ENCODE measurements around the gene TBRG1.

TBRG1 gene

DNA sequence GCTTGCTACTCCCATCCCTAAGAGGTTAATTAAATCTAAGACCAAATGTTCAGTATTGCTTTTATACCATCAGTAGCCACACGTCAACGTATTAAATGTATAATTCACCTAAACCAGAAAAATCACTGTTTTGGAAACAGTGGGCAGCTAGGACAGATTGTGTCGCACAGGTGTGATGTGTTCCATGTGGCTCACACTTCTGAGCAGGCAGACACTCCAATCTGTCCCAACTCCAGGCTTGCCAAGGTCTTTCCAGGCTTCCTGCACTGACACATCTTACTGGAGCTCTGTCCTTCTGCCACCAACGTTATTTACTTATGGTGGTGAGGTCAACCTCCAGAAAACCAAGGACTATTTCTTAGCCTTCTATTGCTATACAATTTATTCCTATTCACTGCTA is 39.4 kb downstream of the TBRG1 start:
- no peaks in the 10 kb centered on the region for H3K27me3 ChIP-seq (replicated peaks; ENCODE audit: control insufficient read depth, insufficient read depth, low read length)
- no peak overlapping the region for H3K4me3 ChIP-seq (ENCODE audit: low read length)
- peaks cover 6% of the 10 kb centered on the region for H3K36me3 ChIP-seq (ENCODE audit: control insufficient read depth, insufficient read depth, low read length, severe bottlenecking)
- H3K4me1 ChIP-seq (ENCODE audit: control insufficient read depth, insufficient read depth, low read length) = no peaks in the 10 kb centered on the region
- no peaks in the 10 kb centered on the region for H3K9me3 ChIP-seq (ENCODE audit: control insufficient read depth, low read length)
- H3K9ac ChIP-seq (ENCODE audit: low read length) = no peak overlapping the region
- DNase-seq (ENCODE audit: low read depth) = no peak

DNA sequence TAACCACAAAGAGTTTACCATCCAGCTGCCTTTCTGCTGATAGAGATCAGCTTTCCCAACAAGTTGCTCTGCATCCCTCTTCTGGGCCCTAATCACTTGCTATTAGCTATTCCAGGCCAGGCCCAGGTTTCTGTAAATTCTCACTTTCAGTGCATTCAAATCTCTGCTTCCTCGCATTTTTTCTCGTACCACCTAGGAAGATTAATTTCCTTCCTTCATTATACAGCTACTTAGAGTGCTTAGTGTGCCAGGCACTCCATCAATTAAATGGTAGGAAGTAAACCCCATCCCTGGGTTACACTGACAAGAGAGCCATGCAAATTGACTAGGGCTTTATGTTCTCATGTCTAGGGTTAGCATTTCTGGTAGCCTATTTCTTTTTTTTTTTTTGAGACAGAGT is 41.2 kb downstream of the TBRG1 start:
- DNase-seq (ENCODE audit: low read depth) = no peak
- no peak overlapping the region for H3K4me3 ChIP-seq (ENCODE audit: low read length)
- no peak overlapping the region for H3K9ac ChIP-seq (ENCODE audit: low read length)

DNA sequence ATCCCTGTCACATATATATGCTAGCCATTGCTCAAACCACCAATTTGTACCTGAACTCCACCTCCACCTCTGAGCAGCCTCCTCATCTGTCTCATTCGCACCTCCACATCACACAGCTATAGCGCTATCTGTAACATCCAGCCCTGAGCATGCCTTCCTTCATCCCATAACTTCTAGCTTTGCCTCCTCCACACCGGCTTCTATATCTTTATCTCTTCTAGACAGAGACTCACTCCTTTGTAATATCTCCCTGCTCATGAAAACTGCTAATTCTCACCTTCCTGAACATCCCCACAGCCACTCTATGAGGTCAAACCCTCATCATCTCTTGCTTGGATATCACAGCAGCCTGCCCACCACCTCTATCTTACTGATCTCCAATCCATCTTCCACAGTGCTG is 44.9 kb downstream of the TBRG1 start:
- DNase-seq (ENCODE audit: low read depth) = no peak
- no peak overlapping the region for H3K4me3 ChIP-seq (ENCODE audit: low read length)
- no peak overlapping the region for H3K9ac ChIP-seq (ENCODE audit: low read length)

More for the DNA sequence above, 41.2 kb downstream of the TBRG1 start:
- Histone ChIP-seq H3K9me3 (ENCODE audit: control insufficient read depth, low read length) (no peaks in the 10 kb centered on the region), H3K36me3 (ENCODE audit: control insufficient read depth, insufficient read depth, low read length, severe bottlenecking) (peaks cover 9% of the 10 kb centered on the region), H3K4me1 (ENCODE audit: control insufficient read depth, insufficient read depth, low read length) (no peaks in the 10 kb centered on the region), H3K27me3 (replicated peaks; ENCODE audit: control insufficient read depth, insufficient read depth, low read length) (no peaks in the 10 kb centered on the region)

DNA sequence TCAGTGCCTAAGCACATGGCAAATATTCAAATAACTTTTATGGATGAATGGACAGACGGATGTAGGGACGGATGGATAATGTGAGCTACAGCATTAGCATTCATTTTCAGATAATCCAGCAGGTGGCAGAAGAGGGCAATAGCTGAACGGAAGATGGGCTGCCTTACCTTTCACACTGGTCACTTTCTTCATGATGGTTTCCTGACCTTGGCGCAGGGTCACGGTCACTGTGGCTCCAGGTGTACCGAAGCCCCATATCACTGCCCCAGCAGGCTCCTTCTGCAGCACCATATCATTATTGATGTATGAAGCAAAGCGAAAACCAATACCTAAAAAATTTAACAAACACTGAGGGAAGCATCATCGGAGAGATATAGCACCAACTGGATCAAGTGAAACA is 46.5 kb downstream of the TBRG1 start:
- Histone ChIP-seq H3K4me3 (ENCODE audit: low read length) (no peak overlapping the region), H3K9ac (ENCODE audit: low read length) (no peak overlapping the region), H3K36me3 (ENCODE audit: control insufficient read depth, insufficient read depth, low read length, severe bottlenecking) (peaks cover 6% of the 10 kb centered on the region), H3K4me1 (ENCODE audit: control insufficient read depth, insufficient read depth, low read length) (peaks cover 9% of the 10 kb centered on the region), H3K27me3 (replicated peaks; ENCODE audit: control insufficient read depth, insufficient read depth, low read length) (no peaks in the 10 kb centered on the region), H3K9me3 (ENCODE audit: control insufficient read depth, low read length) (no peaks in the 10 kb centered on the region)
- DNase-seq (ENCODE audit: low read depth) = peak; percentile 71

More for the DNA sequence above, 44.9 kb downstream of the TBRG1 start:
- peaks cover 3% of the 10 kb centered on the region for H3K4me1 ChIP-seq (ENCODE audit: control insufficient read depth, insufficient read depth, low read length)
- H3K36me3 ChIP-seq (ENCODE audit: control insufficient read depth, insufficient read depth, low read length, severe bottlenecking) = peaks cover 6% of the 10 kb centered on the region
- H3K27me3 ChIP-seq (replicated peaks; ENCODE audit: control insufficient read depth, insufficient read depth, low read length) = no peaks in the 10 kb centered on the region
- no peaks in the 10 kb centered on the region for H3K9me3 ChIP-seq (ENCODE audit: control insufficient read depth, low read length)

DNA sequence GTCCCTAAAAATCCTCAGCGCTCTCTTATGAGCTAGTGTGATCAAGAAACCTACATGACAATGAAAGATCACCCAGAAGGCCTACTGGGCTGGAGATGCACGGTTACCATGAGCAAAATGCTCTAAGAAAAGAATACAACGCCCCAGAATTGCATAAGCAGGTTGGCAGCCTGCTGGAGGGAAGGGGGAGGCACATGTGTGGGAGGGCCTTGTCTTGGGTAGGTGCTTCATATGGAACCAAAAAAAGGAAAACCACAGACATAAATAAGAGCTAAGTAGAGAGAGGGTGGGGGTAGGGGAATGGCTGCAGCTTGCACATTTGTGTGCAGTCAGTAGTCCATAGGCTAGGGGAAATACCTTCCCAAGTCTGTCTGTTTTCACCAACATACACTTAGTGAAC is 48.1 kb downstream of the TBRG1 start:
- Histone ChIP-seq H3K9ac (ENCODE audit: low read length) (no peak overlapping the region), H3K4me3 (ENCODE audit: low read length) (no peak overlapping the region), H3K4me1 (ENCODE audit: control insufficient read depth, insufficient read depth, low read length) (peaks cover 14% of the 10 kb centered on the region), H3K9me3 (ENCODE audit: control insufficient read depth, low read length) (no peaks in the 10 kb centered on the region), H3K27me3 (replicated peaks; ENCODE audit: control insufficient read depth, insufficient read depth, low read length) (no peaks in the 10 kb centered on the region), H3K36me3 (ENCODE audit: control insufficient read depth, insufficient read depth, low read length, severe bottlenecking) (peaks cover 6% of the 10 kb centered on the region)
- DNase-seq (ENCODE audit: low read depth) = no peak

DNA sequence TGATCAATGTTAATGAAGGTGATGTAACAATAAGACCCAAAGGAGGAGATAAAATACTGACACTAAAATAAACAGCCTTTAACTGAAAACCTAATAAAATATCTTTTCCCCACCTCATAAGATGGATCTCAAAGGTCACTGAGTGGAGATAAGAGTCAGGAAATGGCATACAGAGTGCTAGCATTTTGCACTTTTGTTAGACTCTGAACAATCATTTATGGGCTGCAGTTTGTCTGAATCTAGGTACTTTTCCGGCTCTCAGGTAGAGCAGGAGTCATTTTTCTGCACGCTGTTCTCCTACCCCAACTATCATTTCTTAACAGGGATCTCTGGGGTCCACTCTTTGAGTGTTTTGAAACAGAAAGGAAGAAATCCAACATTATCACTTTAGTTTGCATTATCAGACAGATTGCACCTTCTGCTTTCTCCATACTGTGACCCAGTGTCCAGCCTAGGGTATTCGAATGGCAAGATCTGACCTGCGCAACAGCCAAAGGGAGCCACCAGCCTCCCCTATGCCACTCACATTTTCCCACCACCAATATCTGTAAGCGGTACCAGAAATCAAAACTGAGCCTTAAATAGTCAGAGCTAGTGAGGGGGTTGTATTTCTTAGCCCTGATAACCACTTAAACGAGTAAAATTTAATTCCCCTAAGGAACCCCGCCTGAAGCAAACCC is 50.0 kb downstream of the TBRG1 start:
- peak overlapping the region; percentile 96 for H3K9ac ChIP-seq (ENCODE audit: low read length)
- no peaks in the 10 kb centered on the region for H3K9me3 ChIP-seq (ENCODE audit: control insufficient read depth, low read length)
- no peak for DNase-seq (ENCODE audit: low read depth)
- H3K4me3 ChIP-seq (ENCODE audit: low read length) = peak overlapping the region; percentile 84
- H3K4me1 ChIP-seq (ENCODE audit: control insufficient read depth, insufficient read depth, low read length) = peaks cover 18% of the 10 kb centered on the region
- H3K36me3 ChIP-seq (ENCODE audit: control insufficient read depth, insufficient read depth, low read length, severe bottlenecking) = no peaks in the 10 kb centered on the region
- no peaks in the 10 kb centered on the region for H3K27me3 ChIP-seq (replicated peaks; ENCODE audit: control insufficient read depth, insufficient read depth, low read length)

DNA sequence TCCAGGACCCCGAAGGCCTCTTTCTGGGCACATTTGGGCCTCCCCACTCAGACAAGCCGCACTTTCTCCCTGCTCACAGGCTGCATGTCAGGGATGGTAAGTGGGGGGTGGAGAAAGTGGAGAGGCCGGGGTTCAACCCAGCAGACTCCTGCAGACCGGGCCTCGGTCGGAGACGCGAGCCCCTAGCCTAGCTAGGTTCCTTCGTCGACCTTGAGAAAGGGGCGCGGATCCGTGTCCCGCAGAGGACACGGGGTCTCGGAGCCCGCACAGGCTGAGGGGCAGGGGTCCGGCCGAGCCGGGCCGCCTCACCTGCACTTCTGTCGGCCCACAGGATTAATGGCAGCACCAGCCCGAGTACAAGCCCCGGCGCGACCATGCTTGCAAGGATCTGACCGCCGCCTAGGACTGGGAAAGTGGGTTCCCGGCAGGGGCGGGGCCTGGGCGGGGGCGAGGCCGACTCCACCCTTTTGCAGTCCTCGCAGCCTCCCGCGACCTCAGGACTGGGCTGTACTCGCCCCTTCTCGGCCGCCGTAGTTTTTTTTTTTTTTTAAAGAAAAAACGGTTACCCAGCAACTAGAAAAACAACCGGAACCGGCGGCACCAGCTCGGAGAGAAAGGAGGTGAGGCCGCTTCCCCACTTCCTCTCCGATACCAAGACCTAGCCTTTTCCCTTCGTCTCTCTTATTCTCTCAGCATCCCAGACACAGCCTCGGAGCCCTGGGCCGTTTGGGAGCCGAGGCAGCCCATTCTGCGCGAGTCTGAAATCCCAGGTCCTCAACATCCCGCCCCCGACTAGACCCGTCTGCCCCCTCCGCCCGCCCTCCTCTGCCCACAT is 50.9 kb downstream of the TBRG1 start, which contains the start of the genes SIAE and SPA17:
Gene SIAE (minus strand): TSS at position 407 of the 835 bp plus-strand sequence. CDS start 31 bp downstream, at position 376.
Gene SPA17 (plus strand): TSS at position 572 of the 835 bp plus-strand sequence. CDS start 1,361 bp downstream, outside the sequence.
- Histone ChIP-seq H3K9ac (ENCODE audit: low read length) (peak within 1 kb of the TSS; percentile 96), H3K9me3 (ENCODE audit: control insufficient read depth, low read length) (no peaks in the 10 kb centered on the region), H3K27me3 (replicated peaks; ENCODE audit: control insufficient read depth, insufficient read depth, low read length) (no peaks in the 10 kb centered on the region), H3K4me1 (ENCODE audit: control insufficient read depth, insufficient read depth, low read length) (peaks cover 18% of the 10 kb centered on the region), H3K4me3 (ENCODE audit: low read length) (peak within 1 kb of the TSS; percentile 84), H3K36me3 (ENCODE audit: control insufficient read depth, insufficient read depth, low read length, severe bottlenecking) (no peaks in the 10 kb centered on the region)
- peak; percentile 96 for DNase-seq (ENCODE audit: low read depth)

DNA sequence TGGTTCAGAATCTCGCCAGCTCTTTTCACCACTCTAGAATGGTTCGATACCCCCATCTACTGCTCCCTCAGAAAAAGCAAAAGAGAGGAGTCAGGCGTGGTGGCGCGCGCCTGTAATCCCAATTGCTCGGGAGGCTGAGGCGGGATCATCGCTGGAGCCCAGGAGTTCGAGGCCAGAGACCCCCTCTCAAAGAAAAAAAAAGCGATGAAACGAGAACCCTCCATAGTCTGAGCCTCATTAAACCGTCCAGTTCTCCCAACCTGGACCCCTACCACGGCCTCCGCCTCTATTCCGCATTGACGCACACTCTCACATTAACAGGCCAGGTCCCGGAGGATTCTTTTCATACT is 51.5 kb downstream of the TBRG1 start:
- Histone ChIP-seq H3K9me3 (ENCODE audit: control insufficient read depth, low read length) (no peaks in the 10 kb centered on the region), H3K9ac (ENCODE audit: low read length) (peak overlapping the region; percentile 96), H3K36me3 (ENCODE audit: control insufficient read depth, insufficient read depth, low read length, severe bottlenecking) (no peaks in the 10 kb centered on the region), H3K4me3 (ENCODE audit: low read length) (peak overlapping the region; percentile 84), H3K27me3 (replicated peaks; ENCODE audit: control insufficient read depth, insufficient read depth, low read length) (no peaks in the 10 kb centered on the region), H3K4me1 (ENCODE audit: control insufficient read depth, insufficient read depth, low read length) (peaks cover 18% of the 10 kb centered on the region)
- DNase-seq (ENCODE audit: low read depth) = peak; percentile 11

DNA sequence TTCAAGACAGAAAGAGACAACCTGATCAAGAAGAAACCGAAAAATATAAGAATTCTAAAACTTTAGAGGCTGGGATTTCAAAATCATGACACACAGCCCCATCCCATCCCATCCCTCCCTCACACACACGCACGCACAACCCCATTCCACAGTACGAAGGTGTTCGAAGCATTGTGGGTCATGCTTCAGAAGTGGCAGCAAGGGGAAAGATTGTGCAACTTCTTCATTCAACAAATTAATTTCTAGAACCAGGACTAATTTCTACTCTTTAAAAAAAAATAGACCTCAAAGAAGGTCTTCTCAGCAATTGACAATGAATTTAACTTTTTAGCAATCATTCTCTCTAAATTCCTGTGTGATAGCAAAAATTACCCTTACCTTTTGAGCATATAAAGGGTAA is 51.9 kb downstream of the TBRG1 start:
- Histone ChIP-seq H3K4me3 (ENCODE audit: low read length) (peak overlapping the region; percentile 84), H3K4me1 (ENCODE audit: control insufficient read depth, insufficient read depth, low read length) (peaks cover 18% of the 10 kb centered on the region), H3K27me3 (replicated peaks; ENCODE audit: control insufficient read depth, insufficient read depth, low read length) (no peaks in the 10 kb centered on the region), H3K36me3 (ENCODE audit: control insufficient read depth, insufficient read depth, low read length, severe bottlenecking) (no peaks in the 10 kb centered on the region), H3K9ac (ENCODE audit: low read length) (peak overlapping the region; percentile 96), H3K9me3 (ENCODE audit: control insufficient read depth, low read length) (no peaks in the 10 kb centered on the region)
- no peak for DNase-seq (ENCODE audit: low read depth)

DNA sequence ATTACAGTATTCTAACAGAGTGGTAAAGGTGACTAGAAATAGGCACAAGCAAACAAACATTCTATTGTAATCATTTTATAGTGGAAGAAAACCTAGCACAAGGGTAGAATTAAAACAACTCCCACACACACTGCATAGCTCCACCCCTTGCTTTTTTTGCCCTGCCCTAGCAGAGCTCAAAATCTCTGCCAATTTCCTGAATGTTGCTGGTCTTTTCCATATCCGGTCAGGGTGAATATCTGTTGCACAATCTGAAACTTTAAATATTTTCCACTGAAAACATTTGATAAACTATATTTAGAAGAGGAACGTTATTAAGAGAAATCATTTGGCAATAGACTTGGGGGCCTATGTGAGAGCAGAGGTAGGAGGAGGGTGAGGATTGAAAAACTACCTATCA is 53.7 kb downstream of the TBRG1 start:
- peak overlapping the region; percentile 45 for H3K4me3 ChIP-seq (ENCODE audit: low read length)
- no peaks in the 10 kb centered on the region for H3K36me3 ChIP-seq (ENCODE audit: control insufficient read depth, insufficient read depth, low read length, severe bottlenecking)
- peaks cover 18% of the 10 kb centered on the region for H3K4me1 ChIP-seq (ENCODE audit: control insufficient read depth, insufficient read depth, low read length)
- DNase-seq (ENCODE audit: low read depth) = peak; percentile 41
- peak overlapping the region; percentile 27 for H3K9ac ChIP-seq (ENCODE audit: low read length)
- H3K9me3 ChIP-seq (ENCODE audit: control insufficient read depth, low read length) = no peaks in the 10 kb centered on the region
- H3K27me3 ChIP-seq (replicated peaks; ENCODE audit: control insufficient read depth, insufficient read depth, low read length) = no peaks in the 10 kb centered on the region

DNA sequence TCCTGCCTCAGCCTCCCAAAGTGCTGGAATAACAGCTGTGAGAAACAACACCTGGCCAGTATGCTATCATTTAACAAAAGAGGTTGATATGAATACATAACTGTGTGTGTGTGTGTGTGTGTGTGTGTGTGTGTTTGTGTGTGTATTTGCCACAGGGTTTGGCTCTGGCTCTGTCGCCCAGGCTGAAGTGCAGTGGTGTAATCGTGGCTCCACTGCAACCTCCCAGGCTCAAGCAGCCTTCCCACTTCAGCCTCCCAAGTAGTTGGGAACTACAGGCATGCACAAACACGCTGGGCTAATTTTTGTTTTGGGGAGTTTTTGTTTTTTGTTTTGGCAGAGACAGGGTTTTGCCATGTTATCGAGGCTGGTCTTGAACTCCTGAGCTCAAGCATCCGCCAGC is 55.8 kb downstream of the TBRG1 start:
- no peak overlapping the region for H3K4me3 ChIP-seq (ENCODE audit: low read length)
- H3K27me3 ChIP-seq (replicated peaks; ENCODE audit: control insufficient read depth, insufficient read depth, low read length) = no peaks in the 10 kb centered on the region
- no peak overlapping the region for H3K9ac ChIP-seq (ENCODE audit: low read length)
- peaks cover 18% of the 10 kb centered on the region for H3K9me3 ChIP-seq (ENCODE audit: control insufficient read depth, low read length)
- DNase-seq (ENCODE audit: low read depth) = no peak
- peaks cover 10% of the 10 kb centered on the region for H3K4me1 ChIP-seq (ENCODE audit: control insufficient read depth, insufficient read depth, low read length)
- peaks cover 3% of the 10 kb centered on the region for H3K36me3 ChIP-seq (ENCODE audit: control insufficient read depth, insufficient read depth, low read length, severe bottlenecking)

All from adipocyte (in vitro differentiated cells).